Stimulated activated naive CD8-positive, alpha-beta T cell treated with anti-CD3 and anti-CD28 coated beads, Interleukin-15, Interleukin-2, amounts not matched to agents 100 ng/mL and 50 ng/mL, for 24 hours (primary cell): ENCODE results near the gene SIAH2.
A peak's percentile ranks its signal among the peaks of the same experiment; 100 is the strongest.

Source experiments
- H3K27ac Mint-ChIP-seq: one replicate; pipeline ENCODE4 v1.8.0; 2021; ENCODE audit warnings: mild to moderate bottlenecking, mixed read lengths
- H3K27me3 Mint-ChIP-seq: one replicate; pipeline ENCODE4 v1.8.0; 2021; ENCODE audit warnings: mixed read lengths
- H3K36me3 Mint-ChIP-seq: one replicate; pipeline ENCODE4 v1.8.0; 2021; ENCODE audit warnings: low read depth, mixed read lengths
- H3K4me1 Mint-ChIP-seq: one replicate; pipeline ENCODE4 v1.8.0; 2021; ENCODE audit warnings: low read depth, mixed read lengths
- H3K4me3 Mint-ChIP-seq: one replicate; pipeline ENCODE4 v1.8.0; 2021; ENCODE audit warnings: mild to moderate bottlenecking, mixed read lengths
- H3K9me3 Mint-ChIP-seq: one replicate; pipeline ENCODE4 v1.8.0; 2021; ENCODE audit warnings: mixed read lengths

The SIAH2 gene

DNA sequence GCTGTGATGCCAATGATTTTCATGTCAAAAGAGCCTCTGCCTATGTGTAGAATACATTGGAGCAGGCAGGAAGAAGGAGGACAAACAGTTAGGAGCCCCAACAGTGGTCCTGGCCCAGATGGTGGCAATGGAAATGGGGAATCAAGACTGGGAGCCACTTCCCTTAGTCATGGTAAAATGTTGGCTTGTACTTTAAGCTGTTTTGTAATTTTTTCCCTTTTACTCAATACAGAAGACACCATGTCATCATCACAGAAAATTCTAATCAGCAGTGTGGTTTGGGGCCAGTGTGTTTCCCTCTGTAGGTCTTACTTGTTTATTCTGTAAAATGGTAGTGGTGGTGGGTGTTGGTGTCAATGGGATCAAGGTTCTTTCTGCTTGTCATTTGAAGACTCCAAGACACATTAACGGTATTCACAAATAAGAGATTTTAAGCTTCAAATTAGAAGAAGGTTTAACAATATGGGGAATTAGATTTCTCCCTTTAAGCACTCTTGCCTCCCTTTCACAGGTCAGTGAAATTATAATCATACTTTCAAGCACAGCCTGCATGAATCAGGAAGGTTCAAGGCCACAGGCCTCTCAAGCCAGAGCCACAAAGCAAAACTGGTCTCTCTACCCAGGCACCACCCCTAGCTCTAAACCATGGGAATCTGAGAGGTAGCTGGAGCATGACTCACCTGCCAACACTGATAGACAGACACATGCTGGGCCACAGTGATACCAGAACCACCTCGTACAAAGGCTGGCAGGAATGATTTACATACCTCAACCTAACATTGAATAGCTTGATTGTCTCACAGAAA, 24.9 kb downstream of the SIAH2 start:
- no peaks in the 10 kb centered on the region for H3K27me3 Mint-ChIP-seq
- peak overlapping the region; percentile 100 for H3K27ac Mint-ChIP-seq
- H3K36me3 Mint-ChIP-seq = peaks cover 59% of the 10 kb centered on the region
- H3K9me3 Mint-ChIP-seq = no peaks in the 10 kb centered on the region
- peaks cover 84% of the 10 kb centered on the region for H3K4me1 Mint-ChIP-seq
- H3K4me3 Mint-ChIP-seq = peak overlapping the region; percentile 67

DNA sequence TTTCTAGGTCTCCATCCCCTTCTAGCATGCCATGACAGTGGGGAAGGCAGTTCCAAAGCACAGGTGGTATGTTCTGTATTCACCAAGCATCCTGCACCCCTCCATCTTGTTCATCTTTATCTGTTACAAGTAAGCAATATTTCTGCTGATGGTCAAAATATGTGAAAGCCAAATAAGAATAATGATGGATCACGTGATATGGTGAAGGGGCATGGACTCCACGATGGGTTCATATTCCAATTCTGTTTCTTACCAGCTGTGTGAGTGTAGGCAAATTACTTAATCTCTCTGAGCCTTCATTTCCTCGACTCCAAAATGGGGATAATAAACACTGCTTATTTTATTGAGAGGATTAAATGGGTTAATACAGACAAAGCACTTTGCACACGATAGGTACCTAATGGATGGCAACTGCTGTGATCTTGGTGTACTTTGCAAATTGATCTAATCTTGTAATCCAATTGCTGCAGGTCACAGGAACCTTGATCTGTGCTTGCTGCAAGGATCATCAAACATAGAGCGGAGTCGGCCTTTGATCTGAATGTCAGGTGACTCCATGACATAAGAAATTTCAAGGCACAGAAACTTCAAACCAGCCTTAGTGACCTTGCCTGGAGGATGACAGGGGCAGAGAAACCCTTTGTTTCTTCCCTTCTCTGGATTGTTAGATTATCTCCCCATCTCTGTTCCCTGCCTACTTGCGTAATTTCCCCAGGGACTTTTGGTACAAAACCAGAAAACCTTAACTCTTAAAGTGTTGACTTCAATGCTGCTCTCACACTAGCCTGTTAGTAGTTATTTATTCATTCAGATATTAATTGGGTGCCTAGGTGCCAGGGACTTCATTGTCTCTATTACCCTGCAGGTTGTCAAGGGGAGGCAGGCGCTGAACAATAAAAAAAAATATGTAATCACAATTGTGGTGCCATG, 25.8 kb downstream of the SIAH2 start:
- Mint-ChIP-seq H3K36me3 (peaks cover 51% of the 10 kb centered on the region), H3K4me3 (peak overlapping the region; percentile 67), H3K27ac (peak overlapping the region; percentile 100), H3K4me1 (peaks cover 76% of the 10 kb centered on the region), H3K27me3 (no peaks in the 10 kb centered on the region), H3K9me3 (no peaks in the 10 kb centered on the region)

DNA sequence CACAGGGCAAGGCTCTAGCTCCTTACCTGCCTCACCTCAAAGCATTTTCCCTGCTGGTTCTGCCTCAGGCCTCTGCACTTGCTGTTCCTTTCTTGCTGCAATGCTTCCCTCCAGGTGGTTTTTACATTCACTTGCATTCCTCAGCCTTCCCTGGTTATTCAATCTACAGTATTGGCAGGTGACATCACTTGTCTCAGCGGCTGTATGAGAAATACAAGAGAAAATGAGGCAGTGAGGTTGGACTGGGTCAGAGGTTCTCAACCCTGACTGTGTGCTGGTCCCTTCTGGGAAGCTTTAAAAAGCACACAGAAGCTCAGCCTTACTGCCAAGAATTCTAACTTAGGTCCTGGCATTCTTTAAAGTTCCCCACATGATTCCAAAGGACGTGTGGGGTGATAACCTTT, 26.7 kb downstream of the SIAH2 start:
- Mint-ChIP-seq H3K4me1 (peaks cover 67% of the 10 kb centered on the region), H3K36me3 (peaks cover 47% of the 10 kb centered on the region), H3K27ac (no peak overlapping the region), H3K9me3 (no peaks in the 10 kb centered on the region), H3K4me3 (no peak overlapping the region), H3K27me3 (no peaks in the 10 kb centered on the region)

DNA sequence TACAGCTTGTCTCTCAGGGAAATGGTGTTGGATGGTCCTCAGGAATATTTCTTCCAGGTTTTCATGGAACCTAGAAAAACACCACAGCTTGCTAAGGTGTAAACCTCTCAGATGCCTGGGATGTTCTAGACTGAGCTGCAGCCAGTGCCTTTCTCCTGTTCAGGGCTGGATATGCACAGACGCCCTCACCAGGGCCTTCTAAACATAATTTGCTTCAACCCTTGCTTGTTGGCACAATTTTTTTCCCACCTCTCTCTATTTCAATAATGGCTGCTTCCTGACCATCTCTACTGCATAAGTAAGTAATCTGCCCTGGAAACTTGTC, 28.2 kb downstream of the SIAH2 start:
- Mint-ChIP-seq H3K27me3 (no peaks in the 10 kb centered on the region), H3K27ac (no peak overlapping the region), H3K4me1 (peaks cover 52% of the 10 kb centered on the region), H3K9me3 (no peaks in the 10 kb centered on the region), H3K4me3 (no peak overlapping the region), H3K36me3 (peaks cover 34% of the 10 kb centered on the region)

DNA sequence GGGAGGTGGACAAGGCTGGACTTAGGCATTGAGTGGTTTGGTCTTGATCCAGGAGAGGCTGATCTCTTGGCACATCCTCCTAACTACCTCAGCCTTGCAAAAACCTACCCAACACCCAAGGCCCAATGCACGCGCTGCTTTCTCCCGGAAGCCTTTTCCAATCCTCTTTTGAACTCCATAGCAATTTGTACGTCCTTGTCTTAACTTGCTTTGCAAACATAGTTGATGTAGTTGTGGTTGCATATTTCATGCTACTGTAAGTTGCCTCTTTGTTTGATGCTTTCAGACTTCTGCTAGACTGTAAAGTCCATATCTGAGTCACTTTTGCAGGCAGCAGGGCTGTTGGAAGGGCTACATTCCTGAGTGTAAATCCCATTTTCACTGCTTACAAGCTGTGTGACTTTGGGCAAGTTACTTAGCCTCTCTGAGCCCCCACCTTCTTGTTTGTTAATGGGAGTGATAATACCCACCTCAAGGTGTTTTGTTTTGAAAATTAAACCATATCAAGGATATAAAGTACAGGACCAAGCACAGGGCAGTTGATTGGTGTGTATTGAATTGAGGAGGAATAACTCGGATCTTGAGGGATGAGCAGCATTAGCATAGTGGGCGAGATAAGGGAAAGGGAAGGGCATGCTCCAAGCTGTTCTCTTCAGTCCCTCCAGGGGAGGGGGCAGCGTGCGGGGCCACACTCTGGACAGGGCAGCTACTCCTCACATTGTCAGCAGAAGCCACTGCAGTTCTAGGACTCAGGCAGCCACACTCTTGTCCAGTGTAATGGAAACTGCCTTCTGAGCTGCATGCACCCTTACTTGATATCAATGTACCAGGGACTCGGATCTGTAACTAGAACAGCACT, 28.8 kb downstream of the SIAH2 start:
- no peak overlapping the region for H3K4me3 Mint-ChIP-seq
- peaks cover 33% of the 10 kb centered on the region for H3K36me3 Mint-ChIP-seq
- H3K4me1 Mint-ChIP-seq = peaks cover 46% of the 10 kb centered on the region
- H3K27ac Mint-ChIP-seq = no peak overlapping the region
- no peaks in the 10 kb centered on the region for H3K9me3 Mint-ChIP-seq
- H3K27me3 Mint-ChIP-seq = no peaks in the 10 kb centered on the region

DNA sequence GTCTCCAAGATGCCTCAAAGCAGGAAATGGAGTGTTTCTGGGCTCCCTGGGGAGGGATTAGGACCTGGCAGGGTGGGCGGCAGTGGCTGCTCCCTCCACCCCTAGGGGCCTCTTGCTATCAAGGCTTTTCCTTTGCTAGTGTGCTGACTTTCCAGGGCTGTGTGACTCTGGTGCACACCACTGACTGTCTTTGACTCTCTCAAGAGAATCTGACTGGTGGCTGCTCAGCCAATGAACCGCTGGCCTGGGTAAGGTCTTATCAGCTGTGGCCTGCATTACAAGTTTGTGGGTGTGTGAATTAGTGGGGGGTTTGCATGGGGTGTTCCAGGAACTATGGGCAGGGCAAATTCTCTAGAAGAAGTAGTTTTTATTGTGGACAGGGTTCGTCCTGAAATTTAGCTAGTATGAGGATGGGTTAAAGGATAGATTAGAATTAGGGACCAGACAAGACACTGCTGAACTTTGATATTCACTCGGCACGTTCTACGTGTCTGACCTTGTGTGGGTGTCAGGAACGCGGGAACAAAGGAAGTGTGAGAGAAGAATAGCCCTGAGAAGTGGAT, 29.5 kb downstream of the SIAH2 start:
- Mint-ChIP-seq H3K36me3 (peaks cover 31% of the 10 kb centered on the region), H3K27me3 (no peaks in the 10 kb centered on the region), H3K4me1 (peaks cover 39% of the 10 kb centered on the region), H3K9me3 (no peaks in the 10 kb centered on the region), H3K4me3 (no peak overlapping the region), H3K27ac (no peak overlapping the region)

DNA sequence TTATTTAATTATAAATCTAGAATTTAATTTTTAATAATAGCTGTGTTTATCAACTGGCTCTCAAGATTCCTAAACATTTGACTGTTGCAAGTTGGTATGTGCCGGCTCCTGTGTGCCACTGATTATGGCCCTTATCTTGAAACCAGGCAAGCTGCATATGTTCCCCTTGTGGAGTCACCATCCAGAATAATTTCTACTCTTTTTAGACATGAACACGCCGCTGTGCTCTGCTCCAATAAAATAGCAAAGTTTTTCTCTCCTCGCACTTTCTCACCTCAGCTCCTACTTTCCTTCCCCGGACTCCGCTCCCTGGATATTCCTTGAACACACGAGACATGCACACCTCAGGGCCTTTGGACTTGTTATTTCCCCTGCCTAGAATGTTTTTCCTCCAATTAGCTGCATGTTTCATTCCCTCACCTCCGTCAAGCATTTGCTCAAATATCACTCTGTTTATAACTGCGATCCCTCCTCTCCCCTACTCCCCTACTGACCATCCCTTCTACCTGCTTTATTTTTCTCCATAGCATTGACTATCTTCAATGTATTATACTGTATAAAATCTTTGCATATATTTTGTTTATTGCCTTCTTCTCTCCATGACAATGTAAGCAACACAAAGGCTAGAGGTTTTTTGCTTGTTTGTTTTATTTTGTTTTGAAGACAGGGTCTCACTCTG, 33.1 kb downstream of the SIAH2 start:
- no peak overlapping the region for H3K4me3 Mint-ChIP-seq
- peaks cover 16% of the 10 kb centered on the region for H3K4me1 Mint-ChIP-seq
- H3K27me3 Mint-ChIP-seq = no peaks in the 10 kb centered on the region
- H3K36me3 Mint-ChIP-seq = peaks cover 11% of the 10 kb centered on the region
- peak overlapping the region; percentile 42 for H3K27ac Mint-ChIP-seq
- no peaks in the 10 kb centered on the region for H3K9me3 Mint-ChIP-seq

DNA sequence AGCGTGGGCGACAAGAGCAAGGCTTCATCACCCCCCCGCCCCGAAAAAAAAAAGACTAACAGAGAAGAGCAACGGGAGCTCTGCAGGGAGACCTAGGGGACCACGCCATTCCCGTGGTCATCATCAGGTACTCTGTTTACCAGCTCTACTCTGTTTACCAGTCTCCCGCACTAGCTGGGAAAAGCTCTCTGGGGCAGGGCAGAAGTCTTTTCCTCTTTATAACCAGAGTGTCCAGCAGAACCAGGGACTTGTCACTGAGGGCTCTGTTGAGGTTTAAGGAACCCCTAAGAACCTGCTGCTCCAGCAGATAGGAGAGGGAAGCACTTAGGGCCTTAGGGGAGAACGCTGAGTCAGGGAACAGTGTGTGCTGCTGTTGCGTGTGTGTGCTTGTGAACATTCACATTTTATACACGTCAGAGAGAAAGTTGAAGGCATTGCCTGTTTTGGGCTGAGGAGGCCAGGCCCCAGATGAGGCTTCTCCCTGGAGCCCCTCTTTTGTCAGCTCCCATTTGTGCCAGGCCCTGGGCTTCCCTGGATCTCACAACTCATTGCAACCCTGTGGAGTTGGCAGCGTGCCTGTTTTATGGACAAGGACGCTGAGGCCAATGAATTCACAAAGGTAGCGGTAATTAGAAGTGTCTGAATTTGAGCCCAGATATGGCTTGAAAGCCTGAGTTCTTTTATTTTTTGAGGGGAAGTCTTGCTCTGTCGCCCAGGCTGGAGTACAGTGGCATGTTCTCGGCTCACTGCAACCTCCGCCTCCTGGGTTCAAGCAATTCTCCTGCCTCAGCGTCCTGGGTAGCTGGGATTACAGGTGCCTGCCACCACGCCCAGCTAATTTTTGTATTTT, 35.1 kb downstream of the SIAH2 start:
- H3K4me1 Mint-ChIP-seq = peaks cover 12% of the 10 kb centered on the region
- no peak overlapping the region for H3K4me3 Mint-ChIP-seq
- H3K36me3 Mint-ChIP-seq = peaks cover 5% of the 10 kb centered on the region
- H3K9me3 Mint-ChIP-seq = no peaks in the 10 kb centered on the region
- no peak overlapping the region for H3K27ac Mint-ChIP-seq
- H3K27me3 Mint-ChIP-seq = no peaks in the 10 kb centered on the region

DNA sequence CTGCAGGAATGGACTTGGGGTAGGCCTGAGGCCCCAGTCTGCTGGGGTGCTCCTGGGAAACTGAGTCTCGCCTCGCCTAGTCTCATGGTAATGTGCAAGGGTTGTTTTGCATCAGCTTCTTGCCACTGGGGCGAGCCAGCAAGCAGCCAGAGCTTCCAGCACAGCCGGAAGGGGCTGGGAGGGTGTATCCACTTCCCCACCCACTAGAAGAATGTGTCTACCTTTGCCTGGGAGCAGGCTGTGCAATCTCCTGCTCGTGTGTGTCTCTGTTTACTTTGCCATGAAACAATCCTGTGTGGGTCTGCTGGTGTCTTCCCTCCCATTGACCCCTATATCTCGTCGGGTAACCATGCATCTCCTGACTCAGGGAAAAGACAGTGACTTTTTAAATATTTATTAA, 37.4 kb downstream of the SIAH2 start:
- Mint-ChIP-seq H3K4me3 (no peak overlapping the region), H3K36me3 (no peaks in the 10 kb centered on the region), H3K27me3 (no peaks in the 10 kb centered on the region), H3K27ac (no peak overlapping the region), H3K9me3 (no peaks in the 10 kb centered on the region), H3K4me1 (peaks cover 28% of the 10 kb centered on the region)

DNA sequence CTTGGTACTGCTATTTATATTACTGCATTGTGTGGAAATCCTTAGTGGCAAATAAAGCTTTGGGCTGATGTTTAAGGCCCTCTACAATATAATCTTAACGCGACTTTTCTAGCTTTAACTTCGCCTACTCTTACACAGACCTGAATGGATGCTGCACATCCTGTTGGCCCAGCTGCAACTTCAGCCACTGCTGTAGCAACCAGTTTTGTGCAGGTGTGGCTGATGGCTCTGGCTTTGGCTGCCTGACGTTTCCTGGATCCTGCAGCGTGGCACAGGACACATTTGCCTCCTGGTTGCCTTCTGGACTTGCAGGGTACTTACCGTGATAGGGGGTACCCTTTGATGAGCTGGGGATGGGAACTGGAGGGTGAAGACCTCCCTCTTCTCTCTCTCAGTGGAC, 39.0 kb downstream of the SIAH2 start:
- H3K36me3 Mint-ChIP-seq = peaks cover 4% of the 10 kb centered on the region

DNA sequence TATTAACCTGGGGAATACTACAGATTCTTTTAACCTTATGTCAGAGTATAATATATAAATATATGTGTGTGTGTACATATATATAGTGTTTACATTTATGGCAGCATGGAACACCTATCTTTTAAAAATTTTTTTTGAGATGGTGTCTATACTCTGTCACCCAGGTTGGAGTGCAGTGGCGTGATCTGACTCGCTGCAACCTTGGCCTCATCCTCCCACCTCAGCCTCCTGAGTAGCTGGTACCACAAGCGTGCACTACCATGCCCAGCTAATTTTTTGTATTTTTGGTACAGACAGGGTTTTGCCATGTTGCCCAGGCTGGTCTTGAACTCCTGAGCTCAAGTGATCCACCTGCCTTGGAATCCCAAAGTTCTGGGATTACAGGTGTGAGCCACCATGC, 40.7 kb downstream of the SIAH2 start:
- peaks cover 4% of the 10 kb centered on the region for H3K36me3 Mint-ChIP-seq
- H3K27ac Mint-ChIP-seq = no peak overlapping the region
- H3K4me3 Mint-ChIP-seq = no peak overlapping the region
- no peaks in the 10 kb centered on the region for H3K27me3 Mint-ChIP-seq
- peaks cover 33% of the 10 kb centered on the region for H3K4me1 Mint-ChIP-seq
- H3K9me3 Mint-ChIP-seq = no peaks in the 10 kb centered on the region

More for the DNA sequence above, 39.0 kb downstream of the SIAH2 start:
- H3K4me1 Mint-ChIP-seq = peaks cover 33% of the 10 kb centered on the region
- no peaks in the 10 kb centered on the region for H3K27me3 Mint-ChIP-seq
- no peaks in the 10 kb centered on the region for H3K9me3 Mint-ChIP-seq
- H3K27ac Mint-ChIP-seq = no peak overlapping the region
- H3K4me3 Mint-ChIP-seq = no peak overlapping the region

DNA sequence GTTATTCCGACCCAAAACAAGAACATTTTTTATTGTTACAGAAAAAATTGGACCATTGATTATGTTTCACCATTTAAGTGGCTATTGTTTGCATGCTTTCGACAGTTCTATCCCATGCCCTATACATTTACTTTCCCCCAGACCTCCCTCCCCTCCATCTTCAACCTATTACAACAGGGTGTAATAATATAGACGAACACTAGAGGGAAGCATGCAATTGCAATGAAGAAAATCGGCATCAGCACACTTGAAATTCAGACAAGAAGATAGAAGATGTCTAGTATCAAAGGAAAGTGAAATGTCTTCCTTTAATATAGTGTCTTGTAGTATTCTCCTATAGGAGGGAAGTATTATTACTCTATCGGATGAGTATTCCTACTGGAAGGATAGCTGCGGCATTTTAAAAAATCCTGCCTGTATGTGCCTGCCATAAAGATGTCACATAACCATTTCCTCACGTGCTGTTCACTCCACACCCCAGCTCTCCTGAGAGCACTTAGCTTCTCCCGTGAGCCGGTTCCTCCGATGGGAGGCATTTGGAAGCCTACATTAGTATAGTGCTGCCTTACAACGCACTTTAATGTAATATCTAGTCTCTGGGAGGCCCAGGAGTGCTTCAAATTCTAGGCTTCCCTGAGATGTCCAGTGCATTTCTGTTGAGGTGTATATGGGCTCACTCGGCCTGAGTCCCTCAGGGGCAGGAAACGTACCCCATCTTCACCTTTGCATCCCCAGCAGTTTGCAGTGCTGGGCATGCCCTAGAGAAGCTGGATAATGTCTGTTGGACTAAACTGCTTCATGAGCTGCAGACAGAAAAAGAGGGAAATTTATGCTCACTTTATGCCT, 41.5 kb downstream of the SIAH2 start:
- Mint-ChIP-seq H3K9me3 (no peaks in the 10 kb centered on the region), H3K36me3 (peaks cover 4% of the 10 kb centered on the region), H3K4me3 (no peak overlapping the region), H3K27me3 (no peaks in the 10 kb centered on the region), H3K27ac (peak overlapping the region; percentile 40), H3K4me1 (peaks cover 33% of the 10 kb centered on the region)

DNA sequence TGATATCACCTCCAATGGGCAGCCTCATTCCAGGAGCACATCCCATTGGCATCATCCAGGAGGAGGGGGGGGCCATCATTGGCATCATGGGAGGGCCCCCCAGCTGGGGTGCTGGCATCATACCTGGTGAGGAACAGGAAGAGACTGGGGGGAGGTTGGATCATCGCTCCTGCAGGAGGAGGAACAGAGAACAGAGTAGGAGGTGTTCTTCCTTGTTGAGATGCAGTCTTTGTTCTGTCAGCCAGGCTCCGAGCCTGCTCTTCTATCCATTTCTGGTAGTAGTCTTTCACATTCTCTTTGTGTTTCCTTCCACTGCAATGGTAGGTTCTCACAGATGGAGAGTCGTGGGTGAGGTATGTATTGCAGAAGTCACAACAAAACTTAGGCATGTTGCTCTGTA, 42.5 kb downstream of the SIAH2 start:
- Mint-ChIP-seq H3K4me3 (no peak overlapping the region), H3K36me3 (peaks cover 4% of the 10 kb centered on the region), H3K4me1 (peaks cover 33% of the 10 kb centered on the region), H3K9me3 (no peaks in the 10 kb centered on the region), H3K27ac (no peak overlapping the region), H3K27me3 (no peaks in the 10 kb centered on the region)
